Activated CD4-positive, CD25-positive, alpha-beta regulatory T cell treated with anti-CD3 and anti-CD28 coated beads, Interleukin-2, amount 50 U/mL, for 24 hours (primary cell): ENCODE measurements around the gene PDE6C.

Experiments used
- ATAC-seq, 2 donors: fragments of 150-1000 bp; cut with Tn5 transposase; one replicate each; pipeline ENCODE4 v1.10.0; 2021; ENCODE audit warnings: mild to moderate bottlenecking in 1 of 2, moderate library complexity in 1 of 2

Gene PDE6C

GRCh38 chr10:93595378-93596161 is 16.8 kb upstream of the PDE6C start:
- peak in 1 of 2 donors; percentile 28 for ATAC-seq

- no peak for ATAC-seq
These were observed 15.8 kb upstream of the PDE6C start for GRCh38 chr10:93596539-93596938.

DNA sequence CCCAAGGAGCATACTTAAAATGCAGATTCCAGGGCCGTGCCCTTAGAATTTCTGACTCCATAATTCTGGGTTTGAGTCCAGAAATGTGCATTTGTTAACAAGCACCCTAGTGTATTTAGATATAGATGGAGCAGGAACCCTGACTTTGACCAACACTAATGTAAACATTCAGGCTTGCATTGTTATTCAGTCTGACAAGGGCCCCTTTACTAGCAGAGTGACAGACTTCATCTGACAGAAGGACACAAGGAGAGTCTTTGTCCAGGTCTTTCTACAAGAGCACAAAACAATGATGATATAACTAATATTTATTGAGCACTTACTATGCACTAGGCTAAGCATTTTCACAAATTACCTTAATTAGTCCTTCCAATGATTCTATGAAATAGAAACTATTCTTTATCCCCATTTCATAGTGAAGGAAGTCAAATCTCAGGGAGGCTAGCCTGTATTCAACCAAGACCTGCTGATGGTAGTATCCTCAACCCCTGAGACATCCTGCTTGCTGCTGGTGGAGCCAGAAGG is 15.2 kb upstream of the PDE6C start:
- no peak for ATAC-seq

DNA sequence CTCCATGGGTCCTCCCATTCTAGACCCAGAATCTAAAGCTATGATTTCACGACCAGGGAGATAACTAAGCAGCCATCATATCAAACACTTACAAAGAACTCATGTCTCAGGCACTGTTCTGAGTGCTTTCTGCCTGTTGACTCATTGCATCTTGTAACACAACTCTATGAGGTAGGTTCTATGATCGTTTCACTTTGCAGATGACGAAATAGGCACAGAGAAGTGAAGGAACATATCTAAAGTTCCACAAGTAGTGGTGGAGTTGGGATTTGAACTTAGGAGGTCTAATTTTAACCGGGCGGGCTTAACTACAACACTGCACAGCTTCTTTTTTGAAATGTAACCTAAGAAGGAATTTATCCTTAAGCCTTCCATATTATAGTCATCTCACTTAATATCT is 14.2 kb upstream of the PDE6C start:
- ATAC-seq: no peak

GRCh38 chr10:93599335-93599734 is 13.0 kb upstream of the PDE6C start:
- ATAC-seq: no peak

- ATAC-seq: no peak
These were observed 12.6 kb upstream of the PDE6C start for GRCh38 chr10:93599778-93600177.

DNA sequence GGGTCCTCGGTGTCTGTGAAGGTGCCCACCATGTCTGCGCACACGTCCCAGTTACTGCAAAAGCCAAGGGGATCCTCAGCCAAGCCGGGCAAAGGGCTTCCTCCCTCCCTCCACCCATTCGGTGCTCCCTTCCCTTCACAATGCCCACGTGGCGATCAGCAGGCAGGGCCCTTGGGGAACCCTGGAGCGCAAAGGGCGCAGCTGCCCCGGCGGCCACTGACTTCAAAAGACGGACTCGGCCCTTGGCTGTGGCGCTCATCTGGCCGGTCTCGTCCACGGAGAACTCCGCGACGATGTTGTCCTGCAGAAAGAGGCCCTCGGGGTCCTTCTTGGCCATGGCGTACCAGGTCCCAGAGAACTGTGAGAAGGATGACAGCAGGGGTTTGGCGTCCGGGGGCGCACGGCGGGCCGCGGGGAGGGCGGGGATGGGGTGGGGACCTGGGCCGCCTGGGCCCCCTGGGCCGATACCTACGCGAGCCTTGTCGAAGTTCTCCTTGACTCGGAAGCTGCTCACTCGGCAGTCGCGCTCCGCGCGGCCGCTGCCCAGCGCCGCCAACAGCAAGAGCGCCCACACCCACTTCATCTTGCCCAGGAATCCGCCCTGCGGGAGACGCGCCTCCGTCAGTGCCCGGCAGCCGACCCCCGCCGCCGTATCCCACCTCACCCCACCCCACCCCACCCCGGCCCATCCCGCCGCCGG is 11.7 kb upstream of the PDE6C start:
- ATAC-seq: no peak

DNA sequence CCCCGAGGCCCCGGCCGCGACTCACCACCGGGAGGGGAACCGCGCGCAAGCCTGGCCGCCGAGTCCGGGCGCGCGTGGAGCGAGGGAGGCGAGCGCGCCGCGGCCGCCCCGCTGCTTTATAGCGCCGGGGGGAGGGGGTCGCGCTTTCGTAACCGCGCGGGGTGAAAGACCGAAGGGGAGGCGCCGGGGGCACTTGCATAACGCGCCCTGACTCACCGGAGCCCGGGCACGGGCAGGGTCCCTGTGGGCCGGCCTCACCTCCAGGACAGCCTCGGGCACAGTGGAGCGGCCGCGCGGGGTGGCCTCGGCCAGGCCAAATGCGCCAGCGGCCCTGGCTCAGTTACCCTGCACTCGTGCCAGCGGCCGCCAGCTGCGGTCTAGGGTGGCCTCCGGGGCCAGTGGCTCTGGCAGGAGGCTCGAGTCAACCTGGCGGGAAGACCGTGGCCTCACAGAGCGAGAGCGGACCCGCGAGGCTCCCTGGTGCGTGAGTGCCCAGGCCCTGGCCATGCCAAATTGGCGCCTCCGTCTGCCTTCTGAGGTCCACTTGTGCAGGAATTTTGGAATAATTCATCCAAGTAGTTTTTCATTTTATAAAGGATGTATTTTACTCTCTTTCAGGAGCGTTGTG is 11.1 kb upstream of the PDE6C start, which contains the start of gene RBP4:
RBP4 (minus strand) TSS at position 90 of the 628 bp plus-strand sequence. CDS start 207 bp downstream, outside the sequence.
- ATAC-seq: no peak

- ATAC-seq: no peak
These were observed 10.6 kb upstream of the PDE6C start for GRCh38 chr10:93601774-93602162.

- no peak for ATAC-seq
These were observed 9.3 kb upstream of the PDE6C start for GRCh38 chr10:93603023-93603422.

- ATAC-seq: no peak
These were observed 8.2 kb upstream of the PDE6C start for GRCh38 chr10:93604146-93604545.

DNA sequence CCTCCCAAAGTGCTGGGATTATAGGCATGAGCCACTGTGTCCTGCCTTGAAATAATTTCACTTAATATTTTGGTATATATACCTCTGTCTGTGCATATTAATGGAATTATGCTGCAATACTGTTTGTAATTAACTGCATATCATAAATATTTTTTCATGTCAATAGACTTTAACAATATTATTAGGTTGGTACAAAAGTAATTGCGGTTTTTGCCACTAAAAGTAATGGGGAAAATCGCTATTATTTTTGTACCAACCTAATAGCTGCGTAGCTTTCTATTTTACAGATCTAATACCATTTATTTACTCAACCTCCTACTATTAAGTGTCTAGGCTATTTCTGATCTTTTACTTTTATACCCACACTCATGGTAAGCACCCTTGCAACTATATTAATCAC is 3.9 kb upstream of the PDE6C start:
- no peak for ATAC-seq

DNA sequence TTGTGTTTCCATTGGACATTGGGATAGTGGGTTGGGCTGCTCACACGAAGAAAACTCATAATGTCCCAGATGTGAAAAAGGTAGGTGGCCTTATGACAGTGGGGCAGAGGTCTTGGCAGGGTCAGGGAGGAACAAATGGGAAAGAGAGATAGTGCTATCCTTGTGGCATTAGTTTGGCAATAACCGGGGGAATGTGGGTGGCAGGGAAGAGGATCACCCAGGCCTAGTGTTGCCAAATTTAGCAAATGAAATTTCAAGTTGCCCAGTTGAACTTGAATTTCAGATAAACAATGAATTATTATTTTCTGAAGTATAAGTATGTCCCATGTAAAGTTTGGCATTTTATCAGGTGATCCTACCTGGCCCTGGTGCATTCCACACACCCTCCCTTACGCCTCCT is 789 bp downstream of the PDE6C start:
- no peak for ATAC-seq

DNA sequence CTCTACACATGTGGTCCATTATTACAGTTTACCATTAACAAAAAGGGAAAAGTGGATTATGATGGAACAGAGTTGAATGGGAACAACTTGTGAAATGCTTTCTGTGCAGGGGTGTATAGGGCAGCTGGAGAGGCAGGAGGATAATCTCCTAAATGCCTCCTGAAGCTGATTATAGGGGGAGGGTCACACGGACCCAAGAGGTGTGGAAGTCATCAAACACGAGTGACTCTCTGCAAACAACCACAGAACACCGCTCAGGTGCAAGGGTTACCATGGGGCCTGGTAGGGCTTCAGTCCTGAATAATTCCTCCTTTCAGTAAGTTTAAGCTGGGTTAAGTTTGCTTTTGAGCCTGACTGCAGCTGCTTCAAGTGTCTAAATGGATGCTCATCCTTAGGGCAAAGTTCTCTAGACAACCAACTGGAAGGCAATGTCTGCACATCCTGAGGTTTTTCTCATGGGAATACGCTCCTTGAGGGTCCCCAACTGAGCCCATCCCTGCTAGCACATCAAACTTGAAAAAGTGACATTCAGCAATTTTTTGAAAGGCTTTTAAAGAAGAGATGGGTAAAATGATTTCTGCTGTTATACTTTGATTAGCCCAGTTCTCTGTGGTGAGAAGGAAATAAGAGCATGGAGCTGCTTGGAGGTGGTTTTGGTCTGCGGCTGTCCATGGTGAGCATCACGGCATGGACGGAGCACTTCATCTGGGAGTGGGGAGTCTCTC is 1.9 kb downstream of the PDE6C start:
- no peak for ATAC-seq

GRCh38 chr10:93615576-93616235 is 3.4 kb downstream of the PDE6C start:
- ATAC-seq: no peak

- ATAC-seq: no peak
These were observed 8.6 kb downstream of the PDE6C start for GRCh38 chr10:93620925-93621324.

- ATAC-seq: no peak
These were observed 10.6 kb downstream of the PDE6C start for GRCh38 chr10:93622942-93623341.

- ATAC-seq: no peak
These were observed 16.5 kb downstream of the PDE6C start for GRCh38 chr10:93628858-93629257.

DNA sequence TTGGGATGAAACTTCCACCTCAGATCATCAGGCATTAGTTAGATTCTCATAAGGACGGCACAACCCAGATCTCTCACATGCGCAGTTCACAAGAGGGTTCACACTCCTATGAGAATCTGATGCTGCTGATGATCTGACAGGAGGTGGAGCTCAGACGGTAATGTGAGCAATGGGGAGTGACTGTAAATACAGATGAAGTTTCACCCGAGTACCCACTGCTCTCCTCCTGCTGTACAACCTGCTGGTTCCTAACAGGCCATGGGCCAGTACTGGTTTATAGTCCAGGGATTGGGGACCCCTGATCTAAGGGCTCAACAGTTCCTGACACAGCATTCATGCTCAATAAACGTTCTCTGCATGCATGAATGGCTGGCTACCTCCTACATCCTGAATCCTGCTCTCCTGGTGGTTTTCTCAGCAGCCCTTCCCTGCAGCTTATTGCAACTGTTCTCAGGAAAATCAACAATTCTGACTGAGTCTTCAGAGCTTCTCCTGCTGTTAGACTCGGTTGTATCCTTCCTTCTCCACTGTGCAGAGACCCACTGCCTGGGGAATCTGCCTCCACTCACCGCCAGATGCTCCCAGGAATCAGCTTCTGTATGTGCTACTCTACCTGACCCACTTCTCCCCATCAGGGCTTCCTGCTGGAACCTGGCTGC is 17.4 kb downstream of the PDE6C start:
- no peak for ATAC-seq

GRCh38 chr10:93630625-93631557 is 18.6 kb downstream of the PDE6C start:
- ATAC-seq: no peak

- no peak for ATAC-seq
These were observed 27.5 kb downstream of the PDE6C start for GRCh38 chr10:93639791-93640190.
